ENCODE data around the gene ARAP3. TPM values are rescaled to one million over a fixed set of nuclear protein-coding genes. Genes with fewer than 3 reads are reported as not detected.

Gene ARAP3
- total and polyA plus RNA-seq, 9 of the 15 experiments (the other 6 are each of a cell fraction or from before 2014, with no cell fraction given), result 0.83 to 25.7 (median 6.4) TPM

GRCh38 chr5:141686648-141687416, 4.8 kb upstream of the ARAP3 start:
- no peak for ATAC-seq
- H2AFZ ChIP-seq (ENCODE audit: low read depth, low read length), result peak overlapping the region; percentile 8; the same call in 1 of the 2 replicates

DNA sequence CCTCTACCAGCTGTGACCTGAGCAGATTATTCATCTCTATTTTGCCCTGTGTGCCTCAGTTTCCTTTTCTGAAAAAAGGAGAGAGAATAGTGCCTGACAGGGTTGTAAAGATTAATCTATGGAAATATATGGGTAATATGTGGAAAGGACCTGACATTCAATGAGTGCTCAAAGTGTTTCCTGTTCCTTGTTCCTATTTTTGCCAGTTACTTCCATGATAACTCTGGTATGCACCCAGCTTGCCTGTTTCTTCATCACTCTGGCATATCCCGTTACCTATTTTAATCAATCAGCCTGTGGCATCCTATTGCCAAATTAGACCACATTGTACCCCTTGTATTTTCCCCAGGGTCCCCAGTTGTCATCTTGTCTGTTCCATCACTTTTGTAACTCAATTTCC, 3.6 kb upstream of the ARAP3 start:
- no peak for FAIRE-seq
- peaks cover 12% of the 10 kb centered on the region; the same call in 1 of the 3 replicates for H3K79me2 ChIP-seq (ENCODE audit: control insufficient read depth, insufficient read depth, low read length)
- no peaks in the 10 kb centered on the region for H4K20me1 ChIP-seq (replicated peaks; ENCODE audit: control insufficient read depth, insufficient read depth, low read length)
- H3K4me1 ChIP-seq (replicated peaks in 1 of 2; ENCODE audit: control insufficient read depth in 2 of 2, insufficient read depth in 2 of 2, low read length in 2 of 2), result peaks cover 46 to 56% of the 10 kb centered on the region in 2 experiments
- no peaks in the 10 kb centered on the region for H3K36me3 ChIP-seq (ENCODE audit: control insufficient read depth, insufficient read depth, low read length)
- H3K9ac ChIP-seq (ENCODE audit: insufficient read depth in 1 of 2, low read depth in 2 of 2, low read length in 2 of 2), result no peak overlapping the region
- ATAC-seq, result no peak
- no peak overlapping the region for H2AFZ ChIP-seq (ENCODE audit: low read depth, low read length)
- no peak for DNase-seq (ENCODE audit: extremely low read depth in 1 of 4, low spot score in 3 of 4)
- in situ Hi-C loops (cut with MboI), result no loop called here
- H3K9me1 ChIP-seq (ENCODE audit: control insufficient read depth, insufficient read depth, low read length), result peaks cover 3% of the 10 kb centered on the region
- H3K27me3 ChIP-seq (ENCODE audit: control insufficient read depth in 2 of 2, insufficient read depth in 2 of 2, low read length in 2 of 2), result no peaks in the 10 kb centered on the region
- CTCF ChIA-PET (ENCODE audit: low intra/inter-chr PET ratio), result no interaction called here
- BruUV-seq (replicated peaks), result no TSS peak
- H3K27ac ChIP-seq (ENCODE audit: extremely low read depth, low read depth, low read length), result no peak overlapping the region
- H3K4me3 ChIP-seq, result no peak overlapping the region
- intact Hi-C loops (cut with micrococcal nuclease), result no loop called here
- no peaks in the 10 kb centered on the region for H3K9me3 ChIP-seq (replicated peaks; ENCODE audit: control insufficient read depth, insufficient read depth, low read depth, low read length)
- H3K4me2 ChIP-seq (ENCODE audit: insufficient read depth, low read length), result no peak overlapping the region
- 92% methylated on average over 1 of the region's 1 CpG for WGBS (ENCODE audit: insufficient coverage, low coverage, missing lambda C conversion rate)
- POLR2A ChIA-PET, result interaction anchor here (0.7 kb wide), 1 partner anchor 10 kb away, joined by 3 read pairs; no protein-coding TSS in a partner anchor
- no peak for TF ChIP-seq PHTF2 (CRISPR knock-in tag; IDR thresholded peaks at IDR 0.05)
- TF ChIP-seq ZNF696 (CRISPR knock-in tag; conservative IDR thresholded peaks at IDR 0.05), result no peak
- TF ChIP-seq ZSCAN29 (IDR thresholded peaks at IDR 0.05), result no peak
- TF ChIP-seq FOXM1 (IDR thresholded peaks at IDR 0.05; ENCODE audit: low read depth), result no peak
- no peak for TF ChIP-seq FOXM1 (CRISPR knock-in tag; IDR thresholded peaks at IDR 0.05; ENCODE audit: low read depth)
- no peak for TF ChIP-seq ZBTB34 (CRISPR knock-in tag; IDR thresholded peaks at IDR 0.05)
- no peak for TF ChIP-seq ZNF445 (CRISPR knock-in tag; IDR thresholded peaks at IDR 0.05; ENCODE audit: low read depth)
- no peak for TF ChIP-seq GTF3C2 (IDR thresholded peaks at IDR 0.05; ENCODE audit: borderline replicate concordance, extremely low read depth, insufficient read length)
- TF ChIP-seq HMG20A (CRISPR knock-in tag; conservative IDR thresholded peaks at IDR 0.05), result no peak

More at GRCh38 chr5:141686648-141687416, 4.8 kb upstream of the ARAP3 start:
- Histone ChIP-seq H3K4me3 (no peak overlapping the region), H3K4me2 (ENCODE audit: insufficient read depth, low read length) (no peak overlapping the region), H3K4me1 (replicated peaks in 1 of 2; ENCODE audit: control insufficient read depth in 2 of 2, insufficient read depth in 2 of 2, low read length in 2 of 2) (peaks cover 40 to 57% of the 10 kb centered on the region in 2 experiments), H3K79me2 (ENCODE audit: control insufficient read depth, insufficient read depth, low read length) (peaks cover under 1% of the 10 kb centered on the region; the same call in 1 of the 3 replicates), H4K20me1 (replicated peaks; ENCODE audit: control insufficient read depth, insufficient read depth, low read length) (no peaks in the 10 kb centered on the region), H3K36me3 (ENCODE audit: control insufficient read depth, insufficient read depth, low read length) (no peaks in the 10 kb centered on the region), H3K27ac (ENCODE audit: extremely low read depth, low read depth, low read length) (no peak overlapping the region), H3K9me1 (ENCODE audit: control insufficient read depth, insufficient read depth, low read length) (peaks cover 3% of the 10 kb centered on the region), H3K9me3 (replicated peaks; ENCODE audit: control insufficient read depth, insufficient read depth, low read depth, low read length) (no peaks in the 10 kb centered on the region), H3K27me3 (ENCODE audit: control insufficient read depth in 2 of 2, insufficient read depth in 2 of 2, low read length in 2 of 2) (no peaks in the 10 kb centered on the region), H3K9ac (ENCODE audit: insufficient read depth in 1 of 2, low read depth in 2 of 2, low read length in 2 of 2) (no peak overlapping the region)
- in situ Hi-C loops (cut with MboI), result no loop called here
- WGBS (ENCODE audit: insufficient coverage, low coverage, missing lambda C conversion rate), result 53% methylated on average over 3 of the region's 3 CpGs
- ChIA-PET POLR2A (interaction anchor here (0.6 to 0.8 kb wide), 3 partner anchors 20 to 135 kb away, joined by 3 to 5 read pairs (median 4); partner anchors contain the start of gene FCHSD1), CTCF (ENCODE audit: low intra/inter-chr PET ratio) (no interaction called here)
- no TSS peak for BruUV-seq (replicated peaks)
- intact Hi-C loops (cut with micrococcal nuclease), result no loop called here
- DNase-seq (ENCODE audit: extremely low read depth in 1 of 4, low spot score in 3 of 4) (no peak), FAIRE-seq (no peak)
- TF ChIP-seq NFIX (CRISPR knock-in tag; IDR thresholded peaks at IDR 0.05; ENCODE audit: low read depth) (no peak), HNRNPK (IDR thresholded peaks at IDR 0.05; ENCODE audit: low read depth, low read length, poor library complexity, severe bottlenecking) (no peak), RBM25 (IDR thresholded peaks at IDR 0.05; ENCODE audit: low read depth, low read length, severe bottlenecking) (peak; percentile 11), KDM5B (IDR thresholded peaks at IDR 0.05; ENCODE audit: insufficient replicate concordance, low read depth, low read length) (no peak)

All from K562 (cell line).